MCF 10A (cell line): Measurements from ENCODE around the gene SLC38A8. TPM values are rescaled to one million over a fixed set of nuclear protein-coding genes. Genes with fewer than 3 reads are reported as not detected.

Experiments used
- BruUV-seq: library from RNA; stranded (reverse); fragments of 400-500 nt; replicated peaks from 2 replicates; lab custom pipeline; 2021; lab: Mats Ljungman, UMichigan
- CTCF ChIA-PET: fragments of 300-600 bp; sonication (Branson Sonifier 250); formaldehyde crosslinking; extraction: SDS; loops from one replicate; lab custom pipeline; 2021; ENCODE audit warnings: antibody characterized with exemption, inconsistent platforms; lab: Yijun Ruan, JAX
- POLR2A ChIA-PET: fragments of 300-600, 350-650 bp; sonication (Branson Sonifier 250); formaldehyde crosslinking; extraction: SDS; loops from one replicate; lab custom pipeline; 2020; ENCODE audit warnings: antibody characterized with exemption, inconsistent platforms; lab: Yijun Ruan, JAX
- DNase-seq: peaks from one replicate; pipeline ENCODE4 v3.0.0-alpha.2; 2018; ENCODE audit not compliant: unreplicated experiment
- H3K27ac Mint-ChIP-seq: one replicate; pipeline ENCODE4 v1.8.0; 2022; ENCODE audit warnings: mild to moderate bottlenecking, low read depth, mixed read lengths; ENCODE audit not compliant: unreplicated experiment
- H3K27me3 Mint-ChIP-seq: one replicate; pipeline ENCODE4 v1.8.0; 2022; ENCODE audit warnings: mixed read lengths; ENCODE audit not compliant: insufficient read depth, unreplicated experiment
- H3K36me3 Mint-ChIP-seq: one replicate; pipeline ENCODE4 v1.8.0; 2022; ENCODE audit warnings: mild to moderate bottlenecking, moderate library complexity, mixed read lengths; ENCODE audit not compliant: insufficient read depth, unreplicated experiment
- H3K4me1 Mint-ChIP-seq: one replicate; pipeline ENCODE4 v1.8.0; 2022; ENCODE audit warnings: mixed read lengths; ENCODE audit not compliant: insufficient read depth, unreplicated experiment
- H3K4me3 Mint-ChIP-seq: one replicate; pipeline ENCODE4 v1.8.0; 2022; ENCODE audit warnings: mild to moderate bottlenecking, moderate library complexity, mixed read lengths; ENCODE audit not compliant: unreplicated experiment
- H3K9me3 Mint-ChIP-seq: one replicate; pipeline ENCODE4 v1.8.0; 2022; ENCODE audit warnings: mixed read lengths; ENCODE audit not compliant: unreplicated experiment
- intact Hi-C: fragments of 100-400 bp; cut with micrococcal nuclease; formaldehyde crosslinking; loops from 2 replicates; pipeline ENCODE4 v1.14.1; 2022
- total RNA-seq: library from RNA; stranded (reverse); gene quantifications from 2 replicates; pipeline ENCODE4 v1.2.3, GENCODE V29; 2022
- TF ChIP-seq, protein P1 (sequence below): fragments of 200-600 bp; IDR thresholded peaks from one replicate; pipeline ENCODE4 v1.8.0; 2022; ENCODE audit warnings: antibody characterized with exemption, mild to moderate bottlenecking; ENCODE audit not compliant: unreplicated experiment

The SLC38A8 gene
- total RNA-seq, 1 experiment from 2014 or later, result not detected

DNA sequence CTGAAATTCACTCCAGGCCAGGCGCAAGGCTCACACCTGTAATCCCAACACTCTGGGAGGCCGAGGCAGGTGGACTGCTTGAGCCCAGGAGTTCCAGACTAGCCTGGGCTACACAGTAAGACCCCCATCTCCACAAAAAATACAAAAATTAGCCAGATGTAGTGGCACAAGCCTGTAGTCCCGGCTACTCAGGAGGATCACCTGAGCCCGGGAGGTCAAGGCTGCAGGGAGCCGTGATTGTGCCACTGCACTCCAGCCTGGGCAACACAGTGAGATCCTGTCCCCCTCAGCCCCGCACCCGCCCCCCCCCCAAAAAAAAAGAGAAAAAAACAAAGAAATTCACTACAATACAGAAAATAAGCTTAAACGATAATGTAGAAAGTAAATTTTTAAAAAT, 42.7 kb upstream of the SLC38A8 start:
- DNase-seq, result no peak
- TF ChIP-seq, protein P1, sequence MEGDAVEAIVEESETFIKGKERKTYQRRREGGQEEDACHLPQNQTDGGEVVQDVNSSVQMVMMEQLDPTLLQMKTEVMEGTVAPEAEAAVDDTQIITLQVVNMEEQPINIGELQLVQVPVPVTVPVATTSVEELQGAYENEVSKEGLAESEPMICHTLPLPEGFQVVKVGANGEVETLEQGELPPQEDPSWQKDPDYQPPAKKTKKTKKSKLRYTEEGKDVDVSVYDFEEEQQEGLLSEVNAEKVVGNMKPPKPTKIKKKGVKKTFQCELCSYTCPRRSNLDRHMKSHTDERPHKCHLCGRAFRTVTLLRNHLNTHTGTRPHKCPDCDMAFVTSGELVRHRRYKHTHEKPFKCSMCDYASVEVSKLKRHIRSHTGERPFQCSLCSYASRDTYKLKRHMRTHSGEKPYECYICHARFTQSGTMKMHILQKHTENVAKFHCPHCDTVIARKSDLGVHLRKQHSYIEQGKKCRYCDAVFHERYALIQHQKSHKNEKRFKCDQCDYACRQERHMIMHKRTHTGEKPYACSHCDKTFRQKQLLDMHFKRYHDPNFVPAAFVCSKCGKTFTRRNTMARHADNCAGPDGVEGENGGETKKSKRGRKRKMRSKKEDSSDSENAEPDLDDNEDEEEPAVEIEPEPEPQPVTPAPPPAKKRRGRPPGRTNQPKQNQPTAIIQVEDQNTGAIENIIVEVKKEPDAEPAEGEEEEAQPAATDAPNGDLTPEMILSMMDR, result no peak
- Mint-ChIP-seq H3K27me3 (no peaks in the 10 kb centered on the region), H3K4me1 (no peaks in the 10 kb centered on the region), H3K4me3 (no peak overlapping the region), H3K27ac (no peak overlapping the region), H3K36me3 (peaks cover 81% of the 10 kb centered on the region), H3K9me3 (no peaks in the 10 kb centered on the region)
- CTCF ChIA-PET, result interaction anchor here (0.6 to 11.2 kb wide), 22 partner anchors 11 to 158 kb away, joined by 3 to 81 read pairs (median 4); partner anchors contain the start of genes ADAD2 and TAF1C
- no TSS peak for BruUV-seq
- intact Hi-C loops, result no loop called here
- POLR2A ChIA-PET, result interaction anchor here (0.6 to 0.9 kb wide), 2 partner anchors 18 to 102 kb away, joined by 3 to 5 read pairs; partner anchors contain the start of gene TAF1C

DNA sequence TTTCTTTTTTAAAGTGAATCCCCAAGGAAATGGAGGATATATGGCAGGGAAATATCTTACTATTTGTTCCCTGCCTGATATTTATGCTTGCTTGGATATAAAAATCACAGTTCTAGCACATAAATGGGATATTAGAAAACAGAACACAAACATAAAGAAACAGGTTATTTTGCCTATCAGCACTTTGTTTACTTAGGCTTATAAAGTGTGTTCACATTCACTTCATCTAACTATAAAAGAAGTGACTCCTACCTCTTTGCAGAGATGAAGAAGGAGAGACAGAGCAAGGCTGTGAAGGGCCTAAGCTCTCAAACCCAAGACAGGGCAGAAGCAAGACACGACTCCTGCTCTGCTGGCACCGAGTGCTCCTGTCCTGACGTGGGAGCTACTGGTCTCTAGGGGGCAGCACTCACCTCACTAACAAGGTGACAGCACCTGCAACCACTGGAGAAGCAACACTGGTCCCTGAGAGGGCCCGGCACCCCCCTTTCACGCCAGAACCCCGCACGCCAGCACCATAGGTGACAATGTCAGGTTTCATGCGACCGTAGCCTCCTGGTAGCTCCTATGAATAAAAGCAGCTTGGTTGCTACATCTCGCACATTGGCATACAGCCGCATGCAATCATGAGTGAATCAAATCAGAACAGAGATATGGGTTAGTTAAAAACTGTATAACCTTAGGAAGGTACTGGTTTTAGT, 42.1 kb upstream of the SLC38A8 start:
- ChIA-PET POLR2A (interaction anchor here (0.6 to 0.9 kb wide), 2 partner anchors 18 to 102 kb away, joined by 3 to 5 read pairs; partner anchors contain the start of gene TAF1C), CTCF (interaction anchor here (0.6 to 11.2 kb wide), 31 partner anchors 10 to 399 kb away, joined by 3 to 81 read pairs (median 4); partner anchors contain the start of genes ADAD2, MBTPS1 and TAF1C)
- TF ChIP-seq, protein P1, result peak; percentile 75
- Mint-ChIP-seq H3K27ac (no peak overlapping the region), H3K9me3 (no peaks in the 10 kb centered on the region), H3K4me3 (no peak overlapping the region), H3K36me3 (peaks cover 81% of the 10 kb centered on the region), H3K27me3 (no peaks in the 10 kb centered on the region), H3K4me1 (no peaks in the 10 kb centered on the region)
- intact Hi-C loops, result loop anchor here (1.0 kb wide), 1 partner anchor 103 kb away; the partner anchor contains the start of gene TAF1C
- no TSS peak for BruUV-seq
- DNase-seq, result peak; percentile 77

DNA sequence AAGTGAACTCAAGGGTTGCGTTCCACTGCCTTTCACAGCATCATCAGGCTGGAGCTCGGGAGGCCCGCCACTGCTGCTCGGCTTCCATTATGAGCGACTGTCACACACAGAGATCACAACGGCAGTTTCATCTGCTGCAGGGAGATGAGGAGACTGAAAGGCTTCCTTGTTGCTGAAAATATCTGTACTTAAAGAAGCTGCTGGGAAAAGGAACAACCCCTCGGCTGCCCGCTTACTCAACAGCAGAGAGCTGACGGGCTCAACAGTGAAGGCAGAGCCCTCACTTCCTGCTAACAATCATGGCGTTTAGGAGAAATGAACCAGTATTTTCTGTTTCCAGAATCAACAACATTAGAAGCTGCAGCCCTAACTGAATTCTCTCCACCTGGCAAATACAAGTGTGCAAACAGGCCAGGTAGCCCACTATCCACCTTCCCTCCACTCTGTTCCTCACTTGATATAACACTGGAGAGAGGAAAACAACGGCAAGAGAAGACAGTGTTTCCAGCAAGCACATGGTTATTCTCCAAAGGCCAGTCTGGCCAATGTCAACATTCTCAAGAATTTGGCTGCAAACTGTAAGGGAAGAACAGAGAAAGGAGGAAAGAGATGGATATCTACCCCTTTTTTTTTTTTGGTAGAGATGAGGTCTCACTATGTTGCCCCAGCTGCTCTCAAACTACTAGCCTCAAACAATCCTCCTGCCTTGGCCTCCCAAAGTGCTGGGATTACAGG, 40.4 kb upstream of the SLC38A8 start:
- H3K36me3 Mint-ChIP-seq, result peaks cover 70% of the 10 kb centered on the region
- no peak overlapping the region for H3K4me3 Mint-ChIP-seq
- DNase-seq, result no peak
- TF ChIP-seq, protein P1, result no peak
- intact Hi-C loops, result no loop called here
- H3K27me3 Mint-ChIP-seq, result no peaks in the 10 kb centered on the region
- CTCF ChIA-PET, result interaction anchor here (0.6 to 11.2 kb wide), 10 partner anchors 14 to 414 kb away, joined by 3 to 81 read pairs (median 4); partner anchors contain the start of genes MBTPS1 and TAF1C
- no peak overlapping the region for H3K27ac Mint-ChIP-seq
- H3K9me3 Mint-ChIP-seq, result no peaks in the 10 kb centered on the region
- H3K4me1 Mint-ChIP-seq, result no peaks in the 10 kb centered on the region
- POLR2A ChIA-PET, result interaction anchor here (0.6 to 0.8 kb wide), 2 partner anchors 67 to 94 kb away, joined by 3 read pairs; no protein-coding TSS in a partner anchor
- BruUV-seq, result no TSS peak

DNA sequence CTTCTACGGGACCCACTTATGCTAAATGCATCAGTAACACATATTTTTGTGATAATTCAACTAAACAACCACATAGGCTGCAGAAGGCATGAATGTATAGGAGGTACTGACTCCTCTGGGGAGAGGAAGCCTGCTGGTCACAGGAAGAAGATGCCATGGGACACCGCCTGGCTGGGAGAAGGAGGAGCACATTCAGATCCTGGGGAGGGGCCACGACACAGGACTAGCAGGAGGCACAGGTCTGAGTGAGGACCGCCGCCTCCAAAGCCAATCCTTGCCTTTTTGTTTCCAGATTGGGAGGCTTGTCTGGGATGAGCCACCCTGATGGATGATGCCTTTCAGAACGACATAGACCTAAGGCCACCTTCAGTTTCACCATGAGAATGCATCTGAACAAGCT, 39.5 kb upstream of the SLC38A8 start:
- ChIA-PET CTCF (interaction anchor here (0.8 to 11.2 kb wide), 5 partner anchors 11 to 539 kb away, joined by 3 to 81 read pairs (median 3); no protein-coding TSS in a partner anchor), POLR2A (no interaction called here)
- no peaks in the 10 kb centered on the region for H3K4me1 Mint-ChIP-seq
- no peak for DNase-seq
- peaks cover 71% of the 10 kb centered on the region for H3K36me3 Mint-ChIP-seq
- no TSS peak for BruUV-seq
- intact Hi-C loops, result no loop called here
- no peak overlapping the region for H3K27ac Mint-ChIP-seq
- H3K9me3 Mint-ChIP-seq, result no peaks in the 10 kb centered on the region
- no peaks in the 10 kb centered on the region for H3K27me3 Mint-ChIP-seq
- no peak overlapping the region for H3K4me3 Mint-ChIP-seq
- TF ChIP-seq, protein P1, result no peak
